WTC11 (cell line): ENCODE measurements around the gene PRXL2C. TPM values are rescaled to one million over a fixed set of nuclear protein-coding genes. Genes with fewer than 3 reads are reported as not detected.

ENCODE experiments used
- ATAC-seq: fragments of 200-7000 bp; cut with Tn5 transposase; 2 replicates; pipeline ENCODE4 v1.10.0; 2021; ENCODE audit warnings: mild to moderate bottlenecking, moderate library complexity
- CTCF ChIA-PET: fragments of 300-600 bp; sonication (Branson Sonifier 250); formaldehyde crosslinking; loops from one replicate; lab custom pipeline; 2021; ENCODE audit warnings: antibody characterized with exemption; lab: Charles Lee
- POLR2A ChIA-PET: fragments of 350-600 bp; sonication (Branson Sonifier 250); formaldehyde crosslinking; loops from one replicate; lab custom pipeline; 2021; ENCODE audit warnings: antibody characterized with exemption; lab: Charles Lee
- DNase-seq: peaks from one replicate; pipeline ENCODE4 v3.0.0; 2021; ENCODE audit warnings: low spot score
- H3K27ac Mint-ChIP-seq: 2 replicates; pipeline ENCODE4 v1.8.0; 2021; ENCODE audit warnings: mixed read lengths
- H3K27me3 Mint-ChIP-seq: 2 replicates; pipeline ENCODE4 v1.8.0; 2021; ENCODE audit warnings: low read depth, mild to moderate bottlenecking, moderate library complexity, mixed read lengths
- H3K36me3 Mint-ChIP-seq: 2 replicates; pipeline ENCODE4 v1.8.0; 2021; ENCODE audit warnings: mixed read lengths
- H3K4me1 Mint-ChIP-seq: 2 replicates; pipeline ENCODE4 v1.8.0; 2022; ENCODE audit warnings: mixed read lengths
- H3K4me3 Mint-ChIP-seq: 2 replicates; pipeline ENCODE4 v1.8.0; 2021; ENCODE audit warnings: mild to moderate bottlenecking, moderate library complexity, mixed read lengths
- H3K9me3 Mint-ChIP-seq: 2 replicates; pipeline ENCODE4 v1.8.0; 2021; ENCODE audit warnings: mixed read lengths
- AFF4 ChIP-seq: sonication (generic); formaldehyde crosslinking; IDR thresholded peaks from 2 replicates; pipeline ENCODE4 v1.8.1; 2023; ENCODE audit warnings: mild to moderate bottlenecking, missing genetic modification reagents, borderline replicate concordance
- ARID4B ChIP-seq: sonication (generic); formaldehyde crosslinking; IDR thresholded peaks from 2 replicates; pipeline ENCODE4 v1.8.0; 2023; ENCODE audit warnings: missing genetic modification reagents, mild to moderate bottlenecking, borderline replicate concordance
- CBFB ChIP-seq: sonication (generic); formaldehyde crosslinking; IDR thresholded peaks from 2 replicates; pipeline ENCODE4 v1.8.1; 2022; ENCODE audit warnings: mild to moderate bottlenecking, low read depth, missing genetic modification reagents
- CTCF ChIP-seq: fragments of 200-600 bp; IDR thresholded peaks from 2 replicates; pipeline ENCODE4 v1.8.0; 2022; ENCODE audit warnings: antibody characterized with exemption
- EMX1 ChIP-seq: fragments of 250-450 bp; sonication (Bioruptor Pico); IDR thresholded peaks from 2 replicates; pipeline ENCODE4 v1.8.0; 2021; ENCODE audit warnings: mild to moderate bottlenecking
- ERG ChIP-seq: fragments of 250-450 bp; sonication (Bioruptor Pico); IDR thresholded peaks from 2 replicates; pipeline ENCODE4 v1.8.0; 2021; ENCODE audit warnings: mild to moderate bottlenecking
- FOXP1 ChIP-seq: sonication (generic); formaldehyde crosslinking; IDR thresholded peaks from 2 replicates; pipeline ENCODE4 v1.8.0; 2022; ENCODE audit warnings: missing genetic modification reagents, mild to moderate bottlenecking, moderate library complexity, borderline replicate concordance
- GRHL2 ChIP-seq: fragments of 250-450 bp; sonication (Bioruptor Pico); IDR thresholded peaks from 2 replicates; pipeline ENCODE4 v1.8.0; 2022; ENCODE audit warnings: mild to moderate bottlenecking, moderate library complexity; ENCODE audit not compliant: insufficient replicate concordance, severe bottlenecking
- JUN ChIP-seq: sonication (generic); formaldehyde crosslinking; IDR thresholded peaks from 2 replicates; pipeline ENCODE4 v1.8.0; 2023; ENCODE audit warnings: mild to moderate bottlenecking, missing genetic modification reagents
- MLX ChIP-seq: sonication (generic); formaldehyde crosslinking; IDR thresholded peaks from 2 replicates; pipeline ENCODE4 v1.8.1; 2023; ENCODE audit warnings: mild to moderate bottlenecking, missing genetic modification reagents, moderate library complexity
- MXD4 ChIP-seq: fragments of 250-450 bp; sonication (Bioruptor Pico); IDR thresholded peaks from 2 replicates; pipeline ENCODE4 v1.8.0; 2021; ENCODE audit warnings: mild to moderate bottlenecking, moderate library complexity, borderline replicate concordance
- NR2C2 ChIP-seq: sonication (generic); formaldehyde crosslinking; IDR thresholded peaks from 2 replicates; pipeline ENCODE4 v1.8.0; 2022; ENCODE audit warnings: mild to moderate bottlenecking, missing genetic modification reagents
- NR3C1 ChIP-seq: sonication (generic); formaldehyde crosslinking; conservative IDR thresholded peaks from 2 replicates; pipeline ENCODE4 v1.8.1; 2023; ENCODE audit warnings: low read depth, mild to moderate bottlenecking, missing genetic modification reagents
- RELA ChIP-seq: sonication (generic); formaldehyde crosslinking; IDR thresholded peaks from 2 replicates; pipeline ENCODE4 v1.8.1; 2022; ENCODE audit warnings: missing genetic modification reagents, mild to moderate bottlenecking, borderline replicate concordance
- SMAD3 ChIP-seq: sonication (generic); formaldehyde crosslinking; IDR thresholded peaks from 2 replicates; pipeline ENCODE4 v1.8.0; 2022; ENCODE audit warnings: missing genetic modification reagents, mild to moderate bottlenecking, borderline replicate concordance
- USF2 ChIP-seq: sonication (generic); formaldehyde crosslinking; IDR thresholded peaks from 2 replicates; pipeline ENCODE4 v1.8.1; 2023; ENCODE audit warnings: mild to moderate bottlenecking, missing genetic modification reagents, moderate library complexity
- ZBTB43 ChIP-seq: sonication (generic); formaldehyde crosslinking; IDR thresholded peaks from 2 replicates; pipeline ENCODE4 v1.8.1; 2023; ENCODE audit warnings: mild to moderate bottlenecking, missing genetic modification reagents
- ZNF121 ChIP-seq: sonication (generic); formaldehyde crosslinking; IDR thresholded peaks from 2 replicates; pipeline ENCODE4 v1.8.0; 2023; ENCODE audit warnings: missing genetic modification reagents
- ZNF232 ChIP-seq: sonication (generic); formaldehyde crosslinking; IDR thresholded peaks from 2 replicates; pipeline ENCODE4 v1.8.0; 2022; ENCODE audit warnings: mild to moderate bottlenecking, missing genetic modification reagents
- ZNF317 ChIP-seq: sonication (generic); formaldehyde crosslinking; IDR thresholded peaks from 2 replicates; pipeline ENCODE4 v1.8.1; 2023; ENCODE audit warnings: low read depth, mild to moderate bottlenecking, moderate library complexity, missing genetic modification reagents, borderline replicate concordance
- ZNF671 ChIP-seq: fragments of 250-450 bp; sonication (Bioruptor Pico); IDR thresholded peaks from 2 replicates; pipeline ENCODE4 v1.8.0; 2021; ENCODE audit warnings: mild to moderate bottlenecking
- total RNA-seq: library from RNA; stranded (reverse); gene quantifications from 3 replicates; pipeline ENCODE4 v1.2.3, GENCODE V29; 2021

PRXL2C gene
- total RNA-seq, 1 experiment from 2014 or later: 7.5 TPM

- TF ChIP-seq AFF4 (CRISPR knock-in tag): no peak
Measured at GRCh38 chr9:96604004-96604319, 51.2 kb downstream of the PRXL2C start (continued).

GRCh38 chr9:96603305-96604003 lies 51.7 kb downstream of the PRXL2C start:
- H3K27ac Mint-ChIP-seq: no peak overlapping the region
- DNase-seq: no peak
- no peaks in the 10 kb centered on the region for H3K27me3 Mint-ChIP-seq
- H3K9me3 Mint-ChIP-seq: peaks cover 3% of the 10 kb centered on the region; the same call in 1 of the 2 replicates
- POLR2A ChIA-PET: no interaction called here
- CTCF ChIA-PET: interaction anchor here (0.8 kb wide), 1 partner anchor 36 kb away, joined by 3 read pairs; no protein-coding TSS in a partner anchor
- no peak overlapping the region for H3K4me3 Mint-ChIP-seq
- no peak for TF ChIP-seq ZBTB43
- no peak for TF ChIP-seq ZNF232 (CRISPR knock-in tag)
- no peak for TF ChIP-seq NR3C1
- no peak for TF ChIP-seq MLX (CRISPR knock-in tag)
- TF ChIP-seq ZNF671 (CRISPR knock-in tag): no peak
- no peak for TF ChIP-seq ARID4B (CRISPR knock-in tag)
- TF ChIP-seq JUN (CRISPR knock-in tag): no peak
- no peak for TF ChIP-seq NR2C2 (CRISPR knock-in tag)
- TF ChIP-seq FOXP1 (CRISPR knock-in tag): no peak
- no peak for TF ChIP-seq USF2
- TF ChIP-seq CBFB (CRISPR knock-in tag): no peak
- TF ChIP-seq CTCF: no peak
- TF ChIP-seq ZNF121 (CRISPR knock-in tag): no peak
- TF ChIP-seq ZNF317 (CRISPR knock-in tag): no peak
- no peak for TF ChIP-seq RELA
- TF ChIP-seq ERG (CRISPR knock-in tag): no peak
- TF ChIP-seq EMX1 (CRISPR knock-in tag): no peak
- no peak for TF ChIP-seq MXD4 (CRISPR knock-in tag)
- no peak for TF ChIP-seq SMAD3 (CRISPR knock-in tag)
- no peak for TF ChIP-seq GRHL2 (CRISPR knock-in tag)
- no peak for ATAC-seq
- 0 out of 2 replicates have a peak, but pooled peaks cover 5% of the 10 kb centered on the region for H3K36me3 Mint-ChIP-seq
- peaks cover 35% of the 10 kb centered on the region for H3K4me1 Mint-ChIP-seq
